ENCODE measurements around the gene OR2T1.

The OR2T1 gene

GRCh38 chr1:248402748-248403147, at the start of gene OR2T1:
Gene OR2T1 (plus strand): TSS chr1:248403048. CDS start chr1:248406148, 3,100 bp downstream.
- H3K4me3 ChIP-seq (replicated peaks; ENCODE audit: low read depth, low read length) = no peak within 1 kb of the TSS
- DNase-seq (ENCODE audit: low read depth) = no peak
- no peak for TF ChIP-seq CTCF (IDR thresholded peaks at IDR 0.05; ENCODE audit: low read length, missing control alignments)

GRCh38 chr1:248359415-248359814, 43.4 kb upstream of the OR2T1 start:
- DNase-seq (ENCODE audit: low read depth) = no peak
- no peak for TF ChIP-seq CTCF (IDR thresholded peaks at IDR 0.05; ENCODE audit: low read length, missing control alignments)

GRCh38 chr1:248361121-248361715, 41.6 kb upstream of the OR2T1 start, which contains the start of gene OR2T4:
Gene OR2T4 (plus strand): TSS chr1:248361665. CDS start chr1:248361665, 0 bp downstream.
- DNase-seq (ENCODE audit: low read depth) = no peak
- H3K4me3 ChIP-seq (replicated peaks; ENCODE audit: low read depth, low read length) = no peak within 1 kb of the TSS
- no peak for TF ChIP-seq CTCF (IDR thresholded peaks at IDR 0.05; ENCODE audit: low read length, missing control alignments)

More at GRCh38 chr1:248359415-248359814, 43.4 kb upstream of the OR2T1 start:
- H3K4me3 ChIP-seq (replicated peaks; ENCODE audit: low read depth, low read length) = no peak overlapping the region

GRCh38 chr1:248366609-248367008, 36.2 kb upstream of the OR2T1 start:
- H3K4me3 ChIP-seq (replicated peaks; ENCODE audit: low read depth, low read length) = no peak overlapping the region
- no peak for DNase-seq (ENCODE audit: low read depth)
- TF ChIP-seq CTCF (IDR thresholded peaks at IDR 0.05; ENCODE audit: low read length, missing control alignments) = no peak

- H3K4me3 ChIP-seq (replicated peaks; ENCODE audit: low read depth, low read length) = no peak overlapping the region
- no peak for TF ChIP-seq CTCF (IDR thresholded peaks at IDR 0.05; ENCODE audit: low read length, missing control alignments)
- no peak for DNase-seq (ENCODE audit: low read depth)
These were observed 30.5 kb upstream of the OR2T1 start for GRCh38 chr1:248372394-248372793.

GRCh38 chr1:248373761-248374160, 29.1 kb upstream of the OR2T1 start:
- TF ChIP-seq CTCF (IDR thresholded peaks at IDR 0.05; ENCODE audit: low read length, missing control alignments) = no peak
- no peak overlapping the region for H3K4me3 ChIP-seq (replicated peaks; ENCODE audit: low read depth, low read length)
- no peak for DNase-seq (ENCODE audit: low read depth)

GRCh38 chr1:248375446-248375845, 27.4 kb upstream of the OR2T1 start, which contains the start of gene OR2T6:
Gene OR2T6 (plus strand): TSS chr1:248375746. CDS start chr1:248387609, 11,863 bp downstream.
- TF ChIP-seq CTCF (IDR thresholded peaks at IDR 0.05; ENCODE audit: low read length, missing control alignments) = no peak
- H3K4me3 ChIP-seq (replicated peaks; ENCODE audit: low read depth, low read length) = no peak within 1 kb of the TSS
- DNase-seq (ENCODE audit: low read depth) = no peak
